Measurements from ENCODE around the gene TRPM4. TPM values are rescaled to one million over a fixed set of nuclear protein-coding genes. Genes with fewer than 3 reads are reported as not detected.

Gene TRPM4
- total RNA-seq, 1 donor from 2014 or later, result 63.4 TPM

- peak in 1 of 2 donors; percentile 81 for DNase-seq (ENCODE audit: low spot score in 2 of 2)
Measured at GRCh38 chr19:49113762-49114629, 43.6 kb upstream of the TRPM4 start, which contains the start of gene LIN7B. Gene LIN7B, plus strand, starts transcription at chr19:49114370. Its CDS starts 35 bp downstream, at chr19:49114405.

GRCh38 chr19:49114630-49115363 lies 42.8 kb upstream of the TRPM4 start:
- peak in 1 of 2 donors; percentile 84 for DNase-seq (ENCODE audit: low spot score in 2 of 2)
- no peaks in the 10 kb centered on the region for H3K36me3 ChIP-seq
- no peak for TF ChIP-seq CTCF (IDR thresholded peaks at IDR 0.05)
- H3K27ac ChIP-seq, result peak overlapping the region; percentile 72 to 86
- intact Hi-C loops (cut with DNase I), result no loop called here
- no peaks in the 10 kb centered on the region for H3K9me3 ChIP-seq
- peaks cover 14 to 24% of the 10 kb centered on the region in 2 donors for H3K4me1 ChIP-seq
- H3K4me3 ChIP-seq, result peak overlapping the region; percentile 84 to 99
- H3K27me3 ChIP-seq, result no peaks in the 10 kb centered on the region

More at GRCh38 chr19:49113762-49114629, 43.6 kb upstream of the TRPM4 start, which contains the start of gene LIN7B:
- H3K27ac ChIP-seq, result peak within 1 kb of the TSS; percentile 72 to 86
- peaks cover 9 to 19% of the 10 kb centered on the region in 2 donors for H3K4me1 ChIP-seq
- H3K36me3 ChIP-seq, result no peaks in the 10 kb centered on the region
- intact Hi-C loops (cut with DNase I), result no loop called here
- no peaks in the 10 kb centered on the region for H3K27me3 ChIP-seq
- H3K4me3 ChIP-seq, result peak within 1 kb of the TSS; percentile 84 to 99
- TF ChIP-seq CTCF (IDR thresholded peaks at IDR 0.05), result peak; percentile 18 to 77 (median 31)
- no peaks in the 10 kb centered on the region for H3K9me3 ChIP-seq

GRCh38 chr19:49116544-49116943 lies 41.0 kb upstream of the TRPM4 start:
- Histone ChIP-seq H3K36me3 (no peaks in the 10 kb centered on the region), H3K4me3 (no peak overlapping the region), H3K4me1 (peaks cover 14 to 25% of the 10 kb centered on the region in 2 donors), H3K9me3 (no peaks in the 10 kb centered on the region), H3K27ac (no peak overlapping the region), H3K27me3 (no peaks in the 10 kb centered on the region)
- no peak for TF ChIP-seq CTCF (IDR thresholded peaks at IDR 0.05)
- intact Hi-C loops (cut with DNase I), result no loop called here
- peak in 1 of 2 donors; percentile 76 for DNase-seq (ENCODE audit: low spot score in 2 of 2)

GRCh38 chr19:49117677-49118564 lies 39.7 kb upstream of the TRPM4 start:
- Histone ChIP-seq H3K36me3 (no peaks in the 10 kb centered on the region), H3K4me3 (peak overlapping the region; percentile 63 to 73), H3K27ac (peak overlapping the region; percentile 93 to 96), H3K9me3 (no peaks in the 10 kb centered on the region), H3K27me3 (no peaks in the 10 kb centered on the region), H3K4me1 (peaks cover 14 to 25% of the 10 kb centered on the region in 2 donors)
- DNase-seq (ENCODE audit: low spot score in 2 of 2), result no peak
- TF ChIP-seq CTCF (IDR thresholded peaks at IDR 0.05), result no peak
- intact Hi-C loops (cut with DNase I), result no loop called here

Measured in ascending aorta (tissue), 2 donors.